Colonic mucosa (tissue), 4 donors: ENCODE measurements around the gene CHD5. TPM values are rescaled to one million over a fixed set of nuclear protein-coding genes. Genes with fewer than 3 reads are reported as not detected.

Source experiments
- DNase-seq: peaks from one replicate; pipeline ENCODE4 v3.0.0-alpha.2; 2020
- H3K27ac ChIP-seq: fragments of 200-600 bp; one replicate; pipeline ENCODE4 v1.8.0; 2021
- H3K27me3 ChIP-seq: fragments of 200-600 bp; one replicate; pipeline ENCODE4 v1.8.0; 2021
- H3K36me3 ChIP-seq: fragments of 200-600 bp; one replicate; pipeline ENCODE4 v1.8.0; 2021
- H3K4me1 ChIP-seq: fragments of 200-600 bp; one replicate; pipeline ENCODE4 v1.8.0; 2021; ENCODE audit warnings: mild to moderate bottlenecking
- H3K4me3 ChIP-seq: fragments of 200-600 bp; one replicate; pipeline ENCODE4 v1.8.0; 2021
- H3K9ac ChIP-seq, 2 donors: one replicate each; pipeline ENCODE4 v1.7.0; 2013; ENCODE audit warnings: control low read depth in 2 of 2, low read depth in 2 of 2, low read length in 2 of 2
- H3K9me3 ChIP-seq: fragments of 200-600 bp; one replicate; pipeline ENCODE4 v1.8.0; 2021
- CTCF ChIP-seq: fragments of 200-600 bp; IDR thresholded peaks from one replicate; pipeline ENCODE4 v1.8.0; 2022; ENCODE audit warnings: antibody characterized with exemption, mild to moderate bottlenecking
- intact Hi-C: fragments of 100-400 bp; cut with DNase I; formaldehyde crosslinking; loops from one replicate; pipeline ENCODE4 v1.14.1; 2022
- total RNA-seq, 2 donors: library from RNA; stranded (reverse); fragmentation: NEBNext Ultra II Directional in 1 of 2; extraction: Animal tissue kit (Norgen Biotek cat#: 25700) in 1 of 2; gene quantifications; one replicate each; pipeline ENCODE4 v1.2.1, GENCODE V29; 2021
- donor health status: healthy.
- donor health status: DM: no; HTN: no; CAD: no.
- donor health status: DM: no; HTN: no; CAD: no.

CHD5 gene
- total RNA-seq, 2 donors from 2014 or later, result 0.35 to 0.69 TPM

GRCh38 chr1:6185635-6186382 lies 5.7 kb upstream of the CHD5 start:
- H3K36me3 ChIP-seq, result no peaks in the 10 kb centered on the region

GRCh38 chr1:6185151-6185550 lies 5.0 kb upstream of the CHD5 start:
- H3K27me3 ChIP-seq, result peaks cover 9% of the 10 kb centered on the region
- no peaks in the 10 kb centered on the region for H3K9me3 ChIP-seq
- no peaks in the 10 kb centered on the region for H3K36me3 ChIP-seq
- TF ChIP-seq CTCF, result no peak
- DNase-seq, result no peak
- H3K4me3 ChIP-seq, result no peak overlapping the region
- intact Hi-C loops, result no loop called here
- H3K27ac ChIP-seq, result no peak overlapping the region
- no peak overlapping the region for H3K9ac ChIP-seq
- H3K4me1 ChIP-seq, result no peaks in the 10 kb centered on the region

More at GRCh38 chr1:6185635-6186382, 5.7 kb upstream of the CHD5 start:
- TF ChIP-seq CTCF, result peak; percentile 34
- no peak overlapping the region for H3K4me3 ChIP-seq
- H3K27ac ChIP-seq, result no peak overlapping the region
- intact Hi-C loops, result no loop called here
- H3K4me1 ChIP-seq, result no peaks in the 10 kb centered on the region
- peaks cover 2% of the 10 kb centered on the region for H3K27me3 ChIP-seq
- H3K9ac ChIP-seq, result no peak overlapping the region
- no peak for DNase-seq
- no peaks in the 10 kb centered on the region for H3K9me3 ChIP-seq

GRCh38 chr1:6184083-6184783 lies 4.1 kb upstream of the CHD5 start:
- Histone ChIP-seq H3K9me3 (no peaks in the 10 kb centered on the region), H3K4me1 (no peaks in the 10 kb centered on the region), H3K9ac (no peak overlapping the region), H3K27me3 (peaks cover 14% of the 10 kb centered on the region), H3K27ac (no peak overlapping the region), H3K36me3 (no peaks in the 10 kb centered on the region), H3K4me3 (no peak overlapping the region)
- intact Hi-C loops, result no loop called here
- no peak for DNase-seq
- TF ChIP-seq CTCF, result no peak

- H3K36me3 ChIP-seq, result no peaks in the 10 kb centered on the region
- H3K4me3 ChIP-seq, result no peak overlapping the region
- no peak overlapping the region for H3K27ac ChIP-seq
- TF ChIP-seq CTCF, result no peak
- peaks cover 21% of the 10 kb centered on the region for H3K27me3 ChIP-seq
- DNase-seq, result no peak
- H3K9ac ChIP-seq, result no peak overlapping the region
- H3K4me1 ChIP-seq, result no peaks in the 10 kb centered on the region
- intact Hi-C loops, result no loop called here
- no peaks in the 10 kb centered on the region for H3K9me3 ChIP-seq
Measured at GRCh38 chr1:6183520-6183989, 3.4 kb upstream of the CHD5 start.

- no peak overlapping the region for H3K27ac ChIP-seq
- H3K4me3 ChIP-seq, result no peak overlapping the region
- no peak for TF ChIP-seq CTCF
- no peaks in the 10 kb centered on the region for H3K36me3 ChIP-seq
- intact Hi-C loops, result no loop called here
- DNase-seq, result no peak
- no peaks in the 10 kb centered on the region for H3K4me1 ChIP-seq
- peaks cover 30% of the 10 kb centered on the region for H3K27me3 ChIP-seq
- H3K9me3 ChIP-seq, result no peaks in the 10 kb centered on the region
- H3K9ac ChIP-seq, result no peak overlapping the region
Measured at GRCh38 chr1:6181347-6181770, 1.2 kb upstream of the CHD5 start.
